DOHH2 (cell line): Measurements from ENCODE around the gene SLC30A2.

Source experiments
- EZH2phosphoT487 ChIP-seq: fragments of 200-600 bp; sonication (generic); IDR thresholded peaks from 2 replicates; pipeline ENCODE4 v1.6.1; 2017; ENCODE audit warnings: borderline replicate concordance, mild to moderate bottlenecking, antibody characterized with exemption, low read length, moderate library complexity, mixed read lengths
- TF ChIP-seq, protein P1 (sequence below): fragments of 200-600 bp; sonication (generic); IDR thresholded peaks from one replicate; pipeline ENCODE4 v1.5.1; 2014; ENCODE audit warnings: antibody characterized with exemption, mild to moderate bottlenecking, low read depth, low read length; ENCODE audit not compliant: poor library complexity, severe bottlenecking

DNA sequence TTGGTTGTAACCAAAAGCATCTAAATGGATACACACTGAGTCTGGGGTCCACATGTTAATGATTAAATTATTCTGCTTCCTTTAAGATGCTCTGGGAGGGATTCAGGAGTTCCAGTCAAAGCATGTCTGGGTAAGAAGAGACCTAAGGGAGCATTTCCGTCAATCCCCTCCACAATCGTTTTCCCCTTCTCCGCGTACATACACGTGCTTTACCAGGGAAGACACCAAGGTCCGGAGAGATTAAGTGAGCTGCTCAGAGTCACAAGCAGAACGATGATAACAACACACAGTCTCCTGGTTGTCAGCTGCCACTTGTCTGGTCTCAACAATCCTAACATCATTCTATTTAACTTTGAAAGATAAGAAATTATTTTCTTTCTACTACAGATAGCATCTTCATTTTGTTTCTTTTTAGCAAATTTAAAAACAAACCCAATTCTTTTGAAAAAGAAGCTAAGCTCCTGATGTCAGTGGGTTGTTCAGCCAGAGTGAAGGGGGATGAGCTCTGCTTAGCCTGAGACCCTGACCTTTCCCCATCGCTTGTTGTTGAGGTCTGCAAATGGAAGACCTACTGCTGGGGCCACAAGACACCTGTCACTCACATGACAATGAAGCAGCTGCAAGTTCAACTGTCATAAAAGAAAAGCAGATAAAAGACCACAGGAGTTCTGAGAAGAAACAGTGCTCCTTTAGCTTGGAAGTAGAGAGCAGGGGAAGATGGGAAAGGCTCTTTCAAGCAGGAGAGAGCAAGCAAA is 52.5 kb downstream of the SLC30A2 start:
- TF ChIP-seq, protein P1, sequence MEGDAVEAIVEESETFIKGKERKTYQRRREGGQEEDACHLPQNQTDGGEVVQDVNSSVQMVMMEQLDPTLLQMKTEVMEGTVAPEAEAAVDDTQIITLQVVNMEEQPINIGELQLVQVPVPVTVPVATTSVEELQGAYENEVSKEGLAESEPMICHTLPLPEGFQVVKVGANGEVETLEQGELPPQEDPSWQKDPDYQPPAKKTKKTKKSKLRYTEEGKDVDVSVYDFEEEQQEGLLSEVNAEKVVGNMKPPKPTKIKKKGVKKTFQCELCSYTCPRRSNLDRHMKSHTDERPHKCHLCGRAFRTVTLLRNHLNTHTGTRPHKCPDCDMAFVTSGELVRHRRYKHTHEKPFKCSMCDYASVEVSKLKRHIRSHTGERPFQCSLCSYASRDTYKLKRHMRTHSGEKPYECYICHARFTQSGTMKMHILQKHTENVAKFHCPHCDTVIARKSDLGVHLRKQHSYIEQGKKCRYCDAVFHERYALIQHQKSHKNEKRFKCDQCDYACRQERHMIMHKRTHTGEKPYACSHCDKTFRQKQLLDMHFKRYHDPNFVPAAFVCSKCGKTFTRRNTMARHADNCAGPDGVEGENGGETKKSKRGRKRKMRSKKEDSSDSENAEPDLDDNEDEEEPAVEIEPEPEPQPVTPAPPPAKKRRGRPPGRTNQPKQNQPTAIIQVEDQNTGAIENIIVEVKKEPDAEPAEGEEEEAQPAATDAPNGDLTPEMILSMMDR: no peak
- no peak for TF ChIP-seq EZH2phosphoT487
